ENCODE measurements around the gene SLC66A2.

DNA sequence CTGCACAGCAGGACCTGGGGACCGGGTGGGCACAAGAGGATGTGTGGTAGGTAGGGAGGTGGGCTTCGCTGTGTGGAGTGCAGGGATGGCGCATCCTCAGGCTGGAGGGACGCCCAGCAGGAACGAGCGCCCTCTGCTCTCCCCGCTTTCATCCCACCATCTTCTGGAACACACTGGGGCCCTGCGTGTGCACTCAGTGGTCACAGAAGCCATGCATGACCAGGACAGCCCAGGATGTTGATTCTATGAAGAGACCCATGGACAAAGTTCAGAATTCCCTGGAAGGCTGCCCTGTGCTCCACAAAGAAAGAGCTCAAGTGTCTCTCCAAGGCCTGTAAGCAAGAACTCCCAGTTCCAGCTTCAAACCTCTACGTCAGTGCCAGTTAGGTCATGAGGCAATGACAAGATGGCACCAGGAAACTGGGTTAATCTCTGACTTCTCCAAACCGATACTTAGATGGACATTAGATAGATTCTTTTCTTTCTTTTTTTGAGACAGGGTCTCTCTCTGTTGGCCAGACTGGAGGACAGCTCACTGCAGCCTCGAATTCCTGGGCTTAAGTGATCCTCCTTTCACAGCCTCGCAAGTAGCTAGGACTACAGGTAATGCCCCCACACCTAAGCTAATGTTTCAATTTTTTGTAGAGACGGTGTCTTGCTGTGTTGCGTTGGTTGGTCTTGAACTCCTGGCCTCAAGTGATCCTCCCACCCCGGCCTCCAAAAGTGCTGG, 3.4 kb downstream of the SLC66A2 start:
- TF ChIP-seq, protein P1, sequence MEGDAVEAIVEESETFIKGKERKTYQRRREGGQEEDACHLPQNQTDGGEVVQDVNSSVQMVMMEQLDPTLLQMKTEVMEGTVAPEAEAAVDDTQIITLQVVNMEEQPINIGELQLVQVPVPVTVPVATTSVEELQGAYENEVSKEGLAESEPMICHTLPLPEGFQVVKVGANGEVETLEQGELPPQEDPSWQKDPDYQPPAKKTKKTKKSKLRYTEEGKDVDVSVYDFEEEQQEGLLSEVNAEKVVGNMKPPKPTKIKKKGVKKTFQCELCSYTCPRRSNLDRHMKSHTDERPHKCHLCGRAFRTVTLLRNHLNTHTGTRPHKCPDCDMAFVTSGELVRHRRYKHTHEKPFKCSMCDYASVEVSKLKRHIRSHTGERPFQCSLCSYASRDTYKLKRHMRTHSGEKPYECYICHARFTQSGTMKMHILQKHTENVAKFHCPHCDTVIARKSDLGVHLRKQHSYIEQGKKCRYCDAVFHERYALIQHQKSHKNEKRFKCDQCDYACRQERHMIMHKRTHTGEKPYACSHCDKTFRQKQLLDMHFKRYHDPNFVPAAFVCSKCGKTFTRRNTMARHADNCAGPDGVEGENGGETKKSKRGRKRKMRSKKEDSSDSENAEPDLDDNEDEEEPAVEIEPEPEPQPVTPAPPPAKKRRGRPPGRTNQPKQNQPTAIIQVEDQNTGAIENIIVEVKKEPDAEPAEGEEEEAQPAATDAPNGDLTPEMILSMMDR (IDR thresholded peaks at IDR 0.05; ENCODE audit: insufficient read depth, low read length, poor library complexity, severe bottlenecking) = no peak
- no peak for TF ChIP-seq EZH2phosphoT487 (conservative IDR thresholded peaks at IDR 0.05; ENCODE audit: low read length)

Data from SU-DHL-6 (cell line).